ENCODE data around the gene KIF26B.

Gene KIF26B

DNA sequence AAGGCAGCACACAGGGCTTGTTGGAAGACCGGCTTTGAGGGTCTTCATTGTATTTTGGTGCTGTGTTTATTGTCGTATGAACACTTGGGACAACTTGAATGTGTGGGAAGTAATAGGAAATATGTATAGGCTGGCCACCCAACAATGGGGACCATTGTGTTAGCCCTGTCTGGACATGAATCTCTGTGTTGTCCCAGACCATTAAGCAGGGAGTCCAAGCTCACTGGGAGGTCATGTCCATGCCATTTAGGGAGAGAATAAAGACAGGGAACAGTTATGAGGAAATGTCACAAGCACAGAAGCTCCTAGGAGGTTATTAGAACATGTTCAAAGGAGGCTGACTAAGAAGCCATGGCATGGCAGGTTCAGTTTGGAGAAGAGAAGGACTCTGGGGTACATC is 266.1 kb downstream of the KIF26B start:
- no peaks in the 10 kb centered on the region for H3K27me3 ChIP-seq (ENCODE audit: insufficient read depth, low read length, poor library complexity, severe bottlenecking)
- no peaks in the 10 kb centered on the region for H3K9me2 ChIP-seq (replicated peaks; ENCODE audit: low read depth, low read length)
- TF ChIP-seq, protein P1, sequence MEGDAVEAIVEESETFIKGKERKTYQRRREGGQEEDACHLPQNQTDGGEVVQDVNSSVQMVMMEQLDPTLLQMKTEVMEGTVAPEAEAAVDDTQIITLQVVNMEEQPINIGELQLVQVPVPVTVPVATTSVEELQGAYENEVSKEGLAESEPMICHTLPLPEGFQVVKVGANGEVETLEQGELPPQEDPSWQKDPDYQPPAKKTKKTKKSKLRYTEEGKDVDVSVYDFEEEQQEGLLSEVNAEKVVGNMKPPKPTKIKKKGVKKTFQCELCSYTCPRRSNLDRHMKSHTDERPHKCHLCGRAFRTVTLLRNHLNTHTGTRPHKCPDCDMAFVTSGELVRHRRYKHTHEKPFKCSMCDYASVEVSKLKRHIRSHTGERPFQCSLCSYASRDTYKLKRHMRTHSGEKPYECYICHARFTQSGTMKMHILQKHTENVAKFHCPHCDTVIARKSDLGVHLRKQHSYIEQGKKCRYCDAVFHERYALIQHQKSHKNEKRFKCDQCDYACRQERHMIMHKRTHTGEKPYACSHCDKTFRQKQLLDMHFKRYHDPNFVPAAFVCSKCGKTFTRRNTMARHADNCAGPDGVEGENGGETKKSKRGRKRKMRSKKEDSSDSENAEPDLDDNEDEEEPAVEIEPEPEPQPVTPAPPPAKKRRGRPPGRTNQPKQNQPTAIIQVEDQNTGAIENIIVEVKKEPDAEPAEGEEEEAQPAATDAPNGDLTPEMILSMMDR (conservative IDR thresholded peaks at IDR 0.05; ENCODE audit: low read length) = no peak
- no peak for TF ChIP-seq EZH2phosphoT487 (IDR thresholded peaks at IDR 0.05; ENCODE audit: borderline replicate concordance)
- H3K4me2 ChIP-seq (ENCODE audit: low read depth, low read length, poor library complexity, severe bottlenecking) = no peak overlapping the region
- no peaks in the 10 kb centered on the region for H4K20me1 ChIP-seq (ENCODE audit: insufficient read depth, low read length, poor library complexity, severe bottlenecking)
- no peaks in the 10 kb centered on the region for H3K4me1 ChIP-seq (ENCODE audit: insufficient read depth, low read length, poor library complexity, severe bottlenecking)
- H3K79me2 ChIP-seq (ENCODE audit: insufficient read depth, low read length) = no peaks in the 10 kb centered on the region
- no peaks in the 10 kb centered on the region for H3K36me3 ChIP-seq (ENCODE audit: insufficient read depth, low read length)
- no peak overlapping the region for H2AFZ ChIP-seq (ENCODE audit: low read length)
- H3K9ac ChIP-seq (ENCODE audit: low read depth, low read length, poor library complexity, severe bottlenecking) = no peak overlapping the region
- H3F3A ChIP-seq (ENCODE audit: low read depth) = no peaks in the 10 kb centered on the region
- H3K9me3 ChIP-seq (ENCODE audit: insufficient read depth, low read depth, low read length) = no peaks in the 10 kb centered on the region
- no peak overlapping the region for H3K4me3 ChIP-seq (ENCODE audit: low read length, poor library complexity, severe bottlenecking)

DNA sequence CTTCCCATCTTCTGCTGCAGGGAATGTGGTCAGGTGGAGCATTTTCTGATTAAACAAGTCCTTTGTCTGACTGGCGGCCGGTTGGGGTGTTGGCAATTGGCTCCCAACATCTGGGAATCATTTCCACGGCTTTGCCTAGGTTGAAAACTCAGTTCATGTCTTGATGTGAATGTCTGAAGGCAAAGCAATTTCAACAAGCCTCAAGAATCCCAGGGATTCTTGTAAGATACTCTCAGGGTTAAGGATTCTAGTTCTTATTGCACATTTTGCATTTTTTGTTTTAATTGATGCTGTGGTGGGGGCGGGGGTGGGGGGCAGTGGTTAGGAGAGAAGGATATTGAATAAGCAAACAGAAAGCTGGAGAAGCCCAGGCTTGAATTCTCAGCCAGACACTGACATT is 273.9 kb downstream of the KIF26B start:
- Histone ChIP-seq H3K9me3 (ENCODE audit: insufficient read depth, low read depth, low read length) (no peaks in the 10 kb centered on the region), H3K4me3 (ENCODE audit: low read length, poor library complexity, severe bottlenecking) (no peak overlapping the region), H3K9me2 (replicated peaks; ENCODE audit: low read depth, low read length) (no peaks in the 10 kb centered on the region), H2AFZ (ENCODE audit: low read length) (no peak overlapping the region), H3K9ac (ENCODE audit: low read depth, low read length, poor library complexity, severe bottlenecking) (no peak overlapping the region), H3F3A (ENCODE audit: low read depth) (no peaks in the 10 kb centered on the region), H3K36me3 (ENCODE audit: insufficient read depth, low read length) (no peaks in the 10 kb centered on the region), H3K27me3 (ENCODE audit: insufficient read depth, low read length, poor library complexity, severe bottlenecking) (no peaks in the 10 kb centered on the region), H3K4me1 (ENCODE audit: insufficient read depth, low read length, poor library complexity, severe bottlenecking) (no peaks in the 10 kb centered on the region), H4K20me1 (ENCODE audit: insufficient read depth, low read length, poor library complexity, severe bottlenecking) (no peaks in the 10 kb centered on the region), H3K4me2 (ENCODE audit: low read depth, low read length, poor library complexity, severe bottlenecking) (no peak overlapping the region), H3K79me2 (ENCODE audit: insufficient read depth, low read length) (no peaks in the 10 kb centered on the region)
- no peak for TF ChIP-seq EZH2phosphoT487 (IDR thresholded peaks at IDR 0.05; ENCODE audit: borderline replicate concordance)
- TF ChIP-seq, protein P1 (conservative IDR thresholded peaks at IDR 0.05; ENCODE audit: low read length) = no peak

DNA sequence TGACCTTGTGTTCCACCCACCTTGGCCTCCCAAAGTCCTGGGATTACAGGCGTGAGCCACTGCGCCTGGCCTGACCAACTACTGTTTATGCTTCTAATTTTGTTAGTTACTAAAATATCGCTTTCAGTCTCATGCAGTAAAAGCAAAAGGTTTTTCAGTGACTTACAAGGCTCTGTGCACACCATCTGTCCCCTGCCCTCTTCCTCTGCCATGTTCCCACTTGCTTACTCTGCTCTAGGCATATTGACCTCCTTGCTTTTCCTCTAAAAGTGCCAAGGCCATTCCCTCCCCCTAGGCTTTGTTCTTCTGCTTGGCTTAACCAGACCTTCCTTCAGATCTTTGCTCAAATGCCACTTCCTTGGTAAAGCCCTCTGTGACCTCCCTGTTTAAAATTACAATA is 276.9 kb downstream of the KIF26B start:
- Histone ChIP-seq H2AFZ (ENCODE audit: low read length) (no peak overlapping the region), H3F3A (ENCODE audit: low read depth) (no peaks in the 10 kb centered on the region), H4K20me1 (ENCODE audit: insufficient read depth, low read length, poor library complexity, severe bottlenecking) (no peaks in the 10 kb centered on the region), H3K4me1 (ENCODE audit: insufficient read depth, low read length, poor library complexity, severe bottlenecking) (no peaks in the 10 kb centered on the region), H3K9ac (ENCODE audit: low read depth, low read length, poor library complexity, severe bottlenecking) (no peak overlapping the region), H3K27me3 (ENCODE audit: insufficient read depth, low read length, poor library complexity, severe bottlenecking) (no peaks in the 10 kb centered on the region), H3K36me3 (ENCODE audit: insufficient read depth, low read length) (no peaks in the 10 kb centered on the region), H3K4me2 (ENCODE audit: low read depth, low read length, poor library complexity, severe bottlenecking) (no peak overlapping the region), H3K4me3 (ENCODE audit: low read length, poor library complexity, severe bottlenecking) (no peak overlapping the region), H3K9me2 (replicated peaks; ENCODE audit: low read depth, low read length) (no peaks in the 10 kb centered on the region), H3K79me2 (ENCODE audit: insufficient read depth, low read length) (no peaks in the 10 kb centered on the region), H3K9me3 (ENCODE audit: insufficient read depth, low read depth, low read length) (no peaks in the 10 kb centered on the region)
- no peak for TF ChIP-seq EZH2phosphoT487 (IDR thresholded peaks at IDR 0.05; ENCODE audit: borderline replicate concordance)
- TF ChIP-seq, protein P1 (conservative IDR thresholded peaks at IDR 0.05; ENCODE audit: low read length) = no peak

Data from Loucy (cell line).